PFSK-1 (cell line): ENCODE measurements around the gene ZNF710.

Source experiments
- FOXP2 ChIP-seq: optimal IDR thresholded peaks from 2 replicates; pipeline ENCODE3; 2011; ENCODE audit warnings: borderline replicate concordance, control low read depth, inconsistent platforms; ENCODE audit not compliant: insufficient read depth; ENCODE audit errors: extremely low read length, extremely low read depth
- POLR2AphosphoS5 ChIP-seq: IDR thresholded peaks from 2 replicates; pipeline ENCODE4 v1.6.1; 2012; ENCODE audit warnings: low read depth, mild to moderate bottlenecking, control low read depth, low read length, moderate library complexity
- REST ChIP-seq, 2 experiments: IDR thresholded peaks; 2 replicates each; pipeline versions ENCODE4 v1.6.1 to v1.8.0; 2011 to 2012; ENCODE audit warnings: low read depth in 2 of 2, low read length in 2 of 2, control low read depth in 1 of 2, inconsistent platforms in 1 of 2, mild to moderate bottlenecking in 1 of 2, moderate library complexity in 1 of 2; ENCODE audit not compliant: insufficient read depth in 1 of 2
- SIN3A ChIP-seq: IDR thresholded peaks from 2 replicates; pipeline ENCODE4 v1.6.1; 2012; ENCODE audit warnings: mild to moderate bottlenecking, low read length, moderate library complexity, borderline replicate concordance; ENCODE audit not compliant: insufficient read depth
- TAF1 ChIP-seq: IDR thresholded peaks from 2 replicates; pipeline ENCODE4 v1.6.1; 2012; ENCODE audit warnings: low read length, control low read depth, borderline replicate concordance; ENCODE audit not compliant: insufficient read depth

Gene ZNF710

GRCh38 chr15:89998141-89998661 is 2.9 kb upstream of the ZNF710 start:
- no peak for TF ChIP-seq REST (IDR thresholded peaks at IDR 0.05; ENCODE audit: insufficient read depth in 1 of 2, low read depth in 2 of 2, low read length in 2 of 2)
- no peak for TF ChIP-seq FOXP2
- no peak for TF ChIP-seq TAF1
- TF ChIP-seq POLR2AphosphoS5: no peak
- no peak for TF ChIP-seq SIN3A

GRCh38 chr15:89998923-89999675 is 2.0 kb upstream of the ZNF710 start:
- TF ChIP-seq SIN3A (no peak), REST (IDR thresholded peaks at IDR 0.05; ENCODE audit: insufficient read depth in 1 of 2, low read depth in 2 of 2, low read length in 2 of 2) (no peak), FOXP2 (no peak), TAF1 (no peak), POLR2AphosphoS5 (no peak)

- no peak for TF ChIP-seq REST (IDR thresholded peaks at IDR 0.05; ENCODE audit: insufficient read depth in 1 of 2, low read depth in 2 of 2, low read length in 2 of 2)
- no peak for TF ChIP-seq FOXP2
- no peak for TF ChIP-seq SIN3A
- no peak for TF ChIP-seq TAF1
- no peak for TF ChIP-seq POLR2AphosphoS5
Measured at GRCh38 chr15:89999676-90000185, 1.4 kb upstream of the ZNF710 start.

- TF ChIP-seq SIN3A (no peak), FOXP2 (no peak), POLR2AphosphoS5 (no peak), TAF1 (no peak), REST (IDR thresholded peaks at IDR 0.05; ENCODE audit: insufficient read depth in 1 of 2, low read depth in 2 of 2, low read length in 2 of 2) (no peak)
Measured at GRCh38 chr15:90000186-90001001, 730 bp upstream of the ZNF710 start.
